ENCODE results near the gene SLC41A3.

GRCh38 chr3:126061301-126062032 lies 22.5 kb downstream of the SLC41A3 start:
- no peak for TF ChIP-seq POLR2A (IDR thresholded peaks at IDR 0.05)
- TF ChIP-seq, protein P1, sequence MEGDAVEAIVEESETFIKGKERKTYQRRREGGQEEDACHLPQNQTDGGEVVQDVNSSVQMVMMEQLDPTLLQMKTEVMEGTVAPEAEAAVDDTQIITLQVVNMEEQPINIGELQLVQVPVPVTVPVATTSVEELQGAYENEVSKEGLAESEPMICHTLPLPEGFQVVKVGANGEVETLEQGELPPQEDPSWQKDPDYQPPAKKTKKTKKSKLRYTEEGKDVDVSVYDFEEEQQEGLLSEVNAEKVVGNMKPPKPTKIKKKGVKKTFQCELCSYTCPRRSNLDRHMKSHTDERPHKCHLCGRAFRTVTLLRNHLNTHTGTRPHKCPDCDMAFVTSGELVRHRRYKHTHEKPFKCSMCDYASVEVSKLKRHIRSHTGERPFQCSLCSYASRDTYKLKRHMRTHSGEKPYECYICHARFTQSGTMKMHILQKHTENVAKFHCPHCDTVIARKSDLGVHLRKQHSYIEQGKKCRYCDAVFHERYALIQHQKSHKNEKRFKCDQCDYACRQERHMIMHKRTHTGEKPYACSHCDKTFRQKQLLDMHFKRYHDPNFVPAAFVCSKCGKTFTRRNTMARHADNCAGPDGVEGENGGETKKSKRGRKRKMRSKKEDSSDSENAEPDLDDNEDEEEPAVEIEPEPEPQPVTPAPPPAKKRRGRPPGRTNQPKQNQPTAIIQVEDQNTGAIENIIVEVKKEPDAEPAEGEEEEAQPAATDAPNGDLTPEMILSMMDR (IDR thresholded peaks at IDR 0.05) = no peak

Data from heart left ventricle (tissue), 13 donors.